ELR (cell line): ENCODE data around the gene CADPS.

Experiments
- DNase-seq: peaks from one replicate; pipeline ENCODE4 v3.0.0-alpha.2; 2015; ENCODE audit warnings: low read depth

The CADPS gene

GRCh38 chr3:62592408-62592807 is 282.8 kb downstream of the CADPS start:
- DNase-seq, result no peak

GRCh38 chr3:62589078-62589477 is 286.1 kb downstream of the CADPS start:
- DNase-seq, result peak; percentile 8

- peak; percentile 97 for DNase-seq
These were observed 287.6 kb downstream of the CADPS start for GRCh38 chr3:62587579-62588031.

- peak; percentile 93 for DNase-seq
These were observed 288.0 kb downstream of the CADPS start for GRCh38 chr3:62587169-62587568.

GRCh38 chr3:62586356-62586755 is 288.9 kb downstream of the CADPS start:
- DNase-seq, result peak; percentile 40

- peak; percentile 51 for DNase-seq
These were observed 289.4 kb downstream of the CADPS start for GRCh38 chr3:62585861-62586260.

GRCh38 chr3:62584636-62585035 is 290.6 kb downstream of the CADPS start:
- DNase-seq, result no peak

GRCh38 chr3:62582495-62583172 is 292.6 kb downstream of the CADPS start:
- no peak for DNase-seq

- peak; percentile 26 for DNase-seq
These were observed 294.7 kb downstream of the CADPS start for GRCh38 chr3:62580485-62580884.

GRCh38 chr3:62577153-62577552 is 298.1 kb downstream of the CADPS start:
- no peak for DNase-seq

- DNase-seq, result no peak
These were observed 300.8 kb downstream of the CADPS start for GRCh38 chr3:62574266-62574898.

GRCh38 chr3:62571916-62572315 is 303.3 kb downstream of the CADPS start:
- DNase-seq, result no peak

GRCh38 chr3:62570888-62571287 is 304.3 kb downstream of the CADPS start:
- DNase-seq, result no peak

GRCh38 chr3:62569609-62570008 is 305.6 kb downstream of the CADPS start:
- DNase-seq, result no peak

- peak; percentile 77 for DNase-seq
These were observed 307.9 kb downstream of the CADPS start for GRCh38 chr3:62567097-62568021.

GRCh38 chr3:62566022-62566557 is 309.1 kb downstream of the CADPS start:
- no peak for DNase-seq

- no peak for DNase-seq
These were observed 312.6 kb downstream of the CADPS start for GRCh38 chr3:62562596-62562995.

GRCh38 chr3:62562017-62562416 is 313.2 kb downstream of the CADPS start:
- DNase-seq, result peak; percentile 69

- DNase-seq, result peak; percentile 48
These were observed 315.3 kb downstream of the CADPS start for GRCh38 chr3:62559831-62560445.

GRCh38 chr3:62558549-62559112 is 316.6 kb downstream of the CADPS start:
- DNase-seq, result peak; percentile 40

- DNase-seq, result no peak
These were observed 317.2 kb downstream of the CADPS start for GRCh38 chr3:62557983-62558382.

GRCh38 chr3:62557450-62557849 is 317.8 kb downstream of the CADPS start:
- no peak for DNase-seq
